Uterus (tissue), 2 donors: ENCODE measurements around the gene TOX2.

Experiments
- CTCF ChIP-seq, 4 experiments: fragments of 200-600 bp in 2 of 4; fragments of 450-650 bp in 2 of 4; sonication (generic) in 2 of 4; IDR thresholded peaks; one replicate each; pipeline ENCODE4 v1.5.1; 2016 to 2019; ENCODE audit warnings: antibody characterized with exemption in 4 of 4, mild to moderate bottlenecking in 2 of 4, moderate library complexity in 1 of 4
- POLR2A ChIP-seq, 2 donors: fragments of 450-650 bp; IDR thresholded peaks; one replicate each; pipeline ENCODE4 v1.6.1; 2016; ENCODE audit warnings: antibody characterized with exemption in 2 of 2, mild to moderate bottlenecking in 1 of 2, moderate library complexity in 1 of 2

DNA sequence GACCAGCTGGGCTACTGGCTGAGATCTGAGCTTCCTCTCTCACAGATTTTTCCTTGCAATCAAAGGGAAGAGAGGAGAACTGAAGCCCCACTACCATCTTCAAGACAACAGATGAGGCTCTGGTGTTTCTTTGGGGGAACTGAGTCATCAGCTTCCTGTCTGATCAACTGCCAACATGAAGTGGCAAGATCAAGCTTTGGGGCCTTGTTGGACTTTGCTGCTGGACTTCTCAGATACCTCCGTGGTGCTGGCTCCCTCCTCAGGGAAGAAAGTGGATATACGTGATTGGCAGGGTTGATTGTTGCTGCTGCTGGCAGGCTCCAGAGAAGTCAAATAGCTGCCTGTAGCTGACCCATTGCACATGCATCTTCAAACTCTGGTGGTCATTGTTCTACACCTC, 3.6 kb upstream of the TOX2 start:
- TF ChIP-seq CTCF (IDR thresholded peaks at IDR 0.05), result no peak
- TF ChIP-seq POLR2A (IDR thresholded peaks at IDR 0.05), result no peak
